GM12878 (cell line): ENCODE data around the gene ETS1. TPM values are rescaled to one million over a fixed set of nuclear protein-coding genes. Genes with fewer than 3 reads are reported as not detected.

Experiments
- ATAC-seq: fragments of 200-7000 bp; cut with Tn5 transposase; 3 replicates; pipeline ENCODE4 v1.9.1; 2020; ENCODE audit warnings: mild to moderate bottlenecking, moderate library complexity
- BruUV-seq: library from RNA; stranded (reverse); fragments of 400-500 nt; replicated peaks from 2 replicates; lab custom pipeline; 2021; lab: Mats Ljungman, UMichigan
- CTCF ChIA-PET: fragments of 300-600 bp; sonication (Branson Sonifier 250); formaldehyde crosslinking; extraction: SDS; loops from one replicate; lab custom pipeline; 2021; ENCODE audit warnings: inconsistent platforms; lab: Yijun Ruan, JAX
- POLR2A ChIA-PET: fragments of 350-600 bp; formaldehyde crosslinking; extraction: SDS; loops from one replicate; lab custom pipeline; 2021; ENCODE audit warnings: inconsistent platforms; lab: Charles Lee
- RAD21 ChIA-PET: fragments of 300-600 bp; sonication (Branson Sonifier 250); formaldehyde crosslinking; loops from one replicate; lab custom pipeline; 2023; ENCODE audit warnings: antibody characterized with exemption; ENCODE audit not compliant: unreplicated experiment; lab: Charles Lee
- SMC1A ChIA-PET: fragments of 300-600 bp; sonication (Branson Sonifier 250); formaldehyde crosslinking; loops from one replicate; lab custom pipeline; 2023; ENCODE audit not compliant: unreplicated experiment, uncharacterized antibody; lab: Charles Lee
- DNase-seq: peaks from one replicate; pipeline ENCODE4 v3.0.0-alpha.2; 2011; ENCODE audit warnings: low read depth, low spot score
- FAIRE-seq: peaks from 3 replicates; lab custom pipeline; 2011; peaks lifted over from hg19 to GRCh38; lab: Jason Lieb, UNC
- H2AFZ ChIP-seq: 2 replicates; pipeline ENCODE4 v1.6.0; 2011; ENCODE audit warnings: low read depth, low read length, control low read depth; ENCODE audit not compliant: control insufficient read depth
- H3K27ac ChIP-seq: 2 replicates; pipeline ENCODE4 v1.5.1; 2011; ENCODE audit warnings: control low read depth; ENCODE audit not compliant: control insufficient read depth, insufficient read depth
- H3K27me3 ChIP-seq, 2 experiments: replicated peaks in 1 of 2; 2 replicates each; pipeline versions ENCODE4 v1.6.0 to v1.6.1; 2011; ENCODE audit warnings: low read length in 1 of 2; ENCODE audit not compliant: control insufficient read depth in 2 of 2, insufficient read depth in 2 of 2
- H3K36me3 ChIP-seq, 2 experiments: 2 replicates each; pipeline ENCODE4 v1.5.1; 2011; ENCODE audit warnings: low read length in 1 of 2; ENCODE audit not compliant: control insufficient read depth in 2 of 2, insufficient read depth in 2 of 2
- H3K4me1 ChIP-seq: 2 replicates; pipeline ENCODE4 v1.6.1; 2011; ENCODE audit warnings: mild to moderate bottlenecking, low read length, moderate library complexity, mixed read lengths; ENCODE audit not compliant: control insufficient read depth, insufficient read depth
- H3K4me2 ChIP-seq: 2 replicates; pipeline ENCODE4 v1.6.0; 2011; ENCODE audit warnings: control low read depth; ENCODE audit not compliant: control insufficient read depth, insufficient read depth
- H3K4me3 ChIP-seq: fragments of 200-600 bp; sonication (generic); 2 replicates; pipeline ENCODE4 v1.5.1; 2016
- H3K79me2 ChIP-seq: 2 replicates; pipeline ENCODE4 v1.6.0; 2011; ENCODE audit warnings: low read length; ENCODE audit not compliant: control insufficient read depth, insufficient read depth
- H3K9ac ChIP-seq: 2 replicates; pipeline ENCODE4 v1.8.0; 2011; ENCODE audit warnings: low read length, control low read depth, mixed read lengths; ENCODE audit not compliant: control insufficient read depth, insufficient read depth
- H3K9me3 ChIP-seq: replicated peaks from 3 replicates; pipeline ENCODE4 v1.5.1; 2011; ENCODE audit warnings: mild to moderate bottlenecking, low read length; ENCODE audit not compliant: control insufficient read depth, insufficient read depth
- H4K20me1 ChIP-seq: 2 replicates; pipeline ENCODE4 v1.6.0; 2011; ENCODE audit not compliant: control insufficient read depth, insufficient read depth
- BHLHE40 ChIP-seq, 2 experiments: fragments of 450-650 bp in 1 of 2; IDR thresholded peaks; 2 replicates each; pipeline ENCODE4 v1.6.1; 2011 to 2017; ENCODE audit warnings: low read depth in 2 of 2, borderline replicate concordance in 1 of 2, improper control_type of control experiment in 1 of 2, low read length in 1 of 2, mild to moderate bottlenecking in 1 of 2
- CREM ChIP-seq: IDR thresholded peaks from 2 replicates; pipeline ENCODE4 v1.6.1; 2014; ENCODE audit warnings: antibody characterized with exemption, low read depth
- DPF2 ChIP-seq: fragments of 450-650 bp; IDR thresholded peaks from 2 replicates; pipeline ENCODE4 v1.6.1; 2017; ENCODE audit warnings: mild to moderate bottlenecking
- FOXK2 ChIP-seq: fragments of 450-650 bp; IDR thresholded peaks from 2 replicates; pipeline ENCODE4 v1.6.1; 2017; ENCODE audit warnings: mild to moderate bottlenecking, moderate library complexity
- IKZF1 ChIP-seq: fragments of 450-650 bp; conservative IDR thresholded peaks from 2 replicates; pipeline ENCODE4 v1.6.1; 2017; ENCODE audit warnings: antibody characterized with exemption, mild to moderate bottlenecking
- MYB ChIP-seq: fragments of 150-350 bp; IDR thresholded peaks from 2 replicates; pipeline ENCODE4 v1.6.1; 2014; ENCODE audit warnings: mild to moderate bottlenecking, low read depth, low read length, borderline replicate concordance
- POLR2A ChIP-seq: IDR thresholded peaks from 2 replicates; pipeline ENCODE4 v1.6.1; 2011; ENCODE audit warnings: low read depth, mild to moderate bottlenecking, low read length
- RAD21 ChIP-seq: IDR thresholded peaks from 2 replicates; pipeline ENCODE4 v1.6.1; 2011; ENCODE audit warnings: mild to moderate bottlenecking, low read depth, low read length, moderate library complexity; ENCODE audit not compliant: insufficient read depth
- RAD51 ChIP-seq: fragments of 450-650 bp; IDR thresholded peaks from 2 replicates; pipeline ENCODE4 v1.6.1; 2016; ENCODE audit warnings: moderate library complexity, mild to moderate bottlenecking, inconsistent platforms
- SIX5 ChIP-seq: IDR thresholded peaks from 2 replicates; pipeline ENCODE4 v1.6.1; 2011; ENCODE audit warnings: mild to moderate bottlenecking, low read depth, low read length, moderate library complexity; ENCODE audit not compliant: severe bottlenecking
- SRF ChIP-seq, 2 experiments: IDR thresholded peaks; 2 replicates each; pipeline ENCODE4 v1.6.1; 2011; ENCODE audit warnings: low read depth in 2 of 2, low read length in 2 of 2, mild to moderate bottlenecking in 1 of 2, moderate library complexity in 1 of 2
- STAT3 ChIP-seq: IDR thresholded peaks from 2 replicates; pipeline ENCODE4 v1.6.1; 2011; ENCODE audit warnings: low read depth, low read length, improper control_type of control experiment
- TAF1 ChIP-seq: IDR thresholded peaks from 2 replicates; pipeline ENCODE4 v1.6.1; 2011; ENCODE audit warnings: mild to moderate bottlenecking, low read depth, low read length, borderline replicate concordance
- TBL1XR1 ChIP-seq: IDR thresholded peaks from 2 replicates; pipeline ENCODE4 v1.6.1; 2012; ENCODE audit warnings: low read depth, low read length, improper control_type of control experiment
- ZNF217 ChIP-seq: fragments of 450-650 bp; IDR thresholded peaks from 2 replicates; pipeline ENCODE4 v1.6.1; 2017; ENCODE audit warnings: antibody characterized with exemption, mild to moderate bottlenecking
- WGBS: methylation state at CpG from one replicate; pipeline ENCODE4 v1.1.6; 2016; ENCODE audit warnings: low lambda C conversion rate; ENCODE audit not compliant: insufficient replicate concordance, insufficient coverage; ENCODE audit errors: missing lambda C conversion rate; 5-methylcytosine and 5-hydroxymethylcytosine counted together
- in situ Hi-C: fragments of 300-500 bp; cut with MboI; formaldehyde crosslinking; loops from 9 replicates; pipeline ENCODE4 v1.14.3; 2018; ENCODE audit warnings: mixed read lengths
- intact Hi-C: fragments of 100-400 bp; cut with micrococcal nuclease; formaldehyde crosslinking; loops from one replicate; pipeline ENCODE4 v1.14.2; 2022; ENCODE audit not compliant: unreplicated experiment
- polyA plus RNA-seq, 11 experiments: library from polyadenylated mRNA; depleted of rRNA in 4 of 11; unstranded in 6 of 11; stranded (reverse) in 5 of 11; fragments of >200 nt; fragmentation: Nextera tagmentation in 4 of 11; fragmentation: Illumina TruSeq in 1 of 11; extraction: Ambion mirVana in 4 of 11; extraction: Trizol in 1 of 11; gene quantifications; 1 replicate in 1 of 11; 2 replicates in 10 of 11; pipeline versions ENCODE4 v1.2.1 to v1.2.3, GENCODE V29; 2011 to 2016; ENCODE audit warnings: inconsistent platforms in 2 of 11, missing spikeins in 2 of 11, low read depth in 1 of 11
- total RNA-seq, 4 experiments: library from RNA; depleted of rRNA in 3 of 4; stranded (reverse); fragments of >200 nt in 3 of 4; fragmentation: Illumina TruSeq in 1 of 4; extraction: Trizol in 1 of 4; gene quantifications; 2 replicates each; pipeline versions ENCODE4 v1.2.1 to v1.2.3, GENCODE V29; 2013 to 2021
- TF ChIP-seq, protein P1 (sequence below): fragments of 150-350 bp; IDR thresholded peaks from 2 replicates; pipeline ENCODE4 v1.6.1; 2014; ENCODE audit warnings: mild to moderate bottlenecking, low read depth, low read length

Gene ETS1
- total and polyA plus RNA-seq, 10 of the 15 experiments (the other 5 are each of a cell fraction or from before 2014, with no cell fraction given), result 12.5 to 112 (median 55.5) TPM

DNA sequence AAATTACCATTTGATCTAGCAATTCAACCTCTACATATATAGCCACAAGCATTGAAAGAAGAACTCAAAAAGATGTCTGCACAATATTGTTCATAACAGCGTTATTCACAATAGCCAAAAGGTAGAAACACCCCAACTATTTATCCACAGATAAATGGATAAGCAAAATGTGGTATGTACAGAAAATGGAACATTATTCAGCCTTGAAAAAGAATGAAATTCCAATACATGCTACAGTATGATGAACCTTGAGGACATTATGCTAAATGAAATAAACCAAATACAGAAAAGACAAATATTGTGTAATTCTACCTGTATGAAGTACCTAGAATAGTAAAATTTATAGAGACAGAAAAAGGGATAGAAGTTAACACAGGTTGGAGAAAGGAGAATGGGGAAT lies 2.6 kb upstream of the ETS1 start:
- ChIA-PET SMC1A (no interaction called here), POLR2A (no interaction called here), CTCF (no interaction called here)
- Histone ChIP-seq H3K36me3 (no peaks in the 10 kb centered on the region), H3K4me1 (no peaks in the 10 kb centered on the region), H3K27ac (no peak overlapping the region), H2AFZ (no peak overlapping the region)
- intact Hi-C loops, result no loop called here
- DNase-seq, result no peak
- BruUV-seq, result no TSS peak
- TF ChIP-seq CREM (no peak), IKZF1 (no peak), POLR2A (no peak), MYB (no peak), BHLHE40 (IDR thresholded peaks at IDR 0.05; ENCODE audit: borderline replicate concordance in 1 of 2, low read depth in 2 of 2, low read length in 1 of 2) (no peak), TAF1 (no peak), DPF2 (no peak), RAD21 (no peak), SIX5 (no peak), STAT3 (no peak), ZNF217 (no peak), RAD51 (no peak), TBL1XR1 (no peak), FOXK2 (no peak), SRF (IDR thresholded peaks at IDR 0.05; ENCODE audit: low read depth in 2 of 2, low read length in 2 of 2) (no peak)
- TF ChIP-seq, protein P1, sequence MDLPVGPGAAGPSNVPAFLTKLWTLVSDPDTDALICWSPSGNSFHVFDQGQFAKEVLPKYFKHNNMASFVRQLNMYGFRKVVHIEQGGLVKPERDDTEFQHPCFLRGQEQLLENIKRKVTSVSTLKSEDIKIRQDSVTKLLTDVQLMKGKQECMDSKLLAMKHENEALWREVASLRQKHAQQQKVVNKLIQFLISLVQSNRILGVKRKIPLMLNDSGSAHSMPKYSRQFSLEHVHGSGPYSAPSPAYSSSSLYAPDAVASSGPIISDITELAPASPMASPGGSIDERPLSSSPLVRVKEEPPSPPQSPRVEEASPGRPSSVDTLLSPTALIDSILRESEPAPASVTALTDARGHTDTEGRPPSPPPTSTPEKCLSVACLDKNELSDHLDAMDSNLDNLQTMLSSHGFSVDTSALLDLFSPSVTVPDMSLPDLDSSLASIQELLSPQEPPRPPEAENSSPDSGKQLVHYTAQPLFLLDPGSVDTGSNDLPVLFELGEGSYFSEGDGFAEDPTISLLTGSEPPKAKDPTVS, result no peak
- TF ChIP-seq, all 136 proteins: peak for 0
- Histone ChIP-seq H3K9me3 (no peaks in the 10 kb centered on the region), H3K4me3 (no peak overlapping the region), H3K9ac (no peak overlapping the region), H4K20me1 (no peaks in the 10 kb centered on the region), H3K27me3 (no peaks in the 10 kb centered on the region; a peak in 1 of 4 replicates), H3K79me2 (no peaks in the 10 kb centered on the region), H3K4me2 (no peak overlapping the region)
- in situ Hi-C loops, result no loop called here
- no peak for FAIRE-seq
- ATAC-seq, result no peak
- 52% methylated on average over 1 of the region's 1 CpG for WGBS
- RAD21 ChIA-PET, result no interaction called here
